GM12878 (cell line): ENCODE measurements around the gene NUAK1. TPM values are rescaled to one million over a fixed set of nuclear protein-coding genes. Genes with fewer than 3 reads are reported as not detected.

ENCODE experiments used
- ATAC-seq: fragments of 200-7000 bp; cut with Tn5 transposase; 3 replicates; pipeline ENCODE4 v1.9.1; 2020; ENCODE audit warnings: mild to moderate bottlenecking, moderate library complexity
- BruUV-seq: library from RNA; stranded (reverse); fragments of 400-500 nt; replicated peaks from 2 replicates; lab custom pipeline; 2021; lab: Mats Ljungman, UMichigan
- CTCF ChIA-PET: fragments of 300-600 bp; sonication (Branson Sonifier 250); formaldehyde crosslinking; extraction: SDS; loops from one replicate; lab custom pipeline; 2021; ENCODE audit warnings: inconsistent platforms; lab: Yijun Ruan, JAX
- POLR2A ChIA-PET: fragments of 350-600 bp; formaldehyde crosslinking; extraction: SDS; loops from one replicate; lab custom pipeline; 2021; ENCODE audit warnings: inconsistent platforms; lab: Charles Lee
- RAD21 ChIA-PET: fragments of 300-600 bp; sonication (Branson Sonifier 250); formaldehyde crosslinking; loops from one replicate; lab custom pipeline; 2023; ENCODE audit warnings: antibody characterized with exemption; ENCODE audit not compliant: unreplicated experiment; lab: Charles Lee
- SMC1A ChIA-PET: fragments of 300-600 bp; sonication (Branson Sonifier 250); formaldehyde crosslinking; loops from one replicate; lab custom pipeline; 2023; ENCODE audit not compliant: unreplicated experiment, uncharacterized antibody; lab: Charles Lee
- DNase-seq: peaks from one replicate; pipeline ENCODE4 v3.0.0-alpha.2; 2011; ENCODE audit warnings: low read depth, low spot score
- FAIRE-seq: peaks from 3 replicates; lab custom pipeline; 2011; peaks lifted over from hg19 to GRCh38; lab: Jason Lieb, UNC
- H2AFZ ChIP-seq: 2 replicates; pipeline ENCODE4 v1.6.0; 2011; ENCODE audit warnings: low read depth, low read length, control low read depth; ENCODE audit not compliant: control insufficient read depth
- H3K27ac ChIP-seq: 2 replicates; pipeline ENCODE4 v1.5.1; 2011; ENCODE audit warnings: control low read depth; ENCODE audit not compliant: control insufficient read depth, insufficient read depth
- H3K27me3 ChIP-seq, 2 experiments: replicated peaks in 1 of 2; 2 replicates each; pipeline versions ENCODE4 v1.6.0 to v1.6.1; 2011; ENCODE audit warnings: low read length in 1 of 2; ENCODE audit not compliant: control insufficient read depth in 2 of 2, insufficient read depth in 2 of 2
- H3K36me3 ChIP-seq, 2 experiments: 2 replicates each; pipeline ENCODE4 v1.5.1; 2011; ENCODE audit warnings: low read length in 1 of 2; ENCODE audit not compliant: control insufficient read depth in 2 of 2, insufficient read depth in 2 of 2
- H3K4me1 ChIP-seq: 2 replicates; pipeline ENCODE4 v1.6.1; 2011; ENCODE audit warnings: mild to moderate bottlenecking, low read length, moderate library complexity, mixed read lengths; ENCODE audit not compliant: control insufficient read depth, insufficient read depth
- H3K4me2 ChIP-seq: 2 replicates; pipeline ENCODE4 v1.6.0; 2011; ENCODE audit warnings: control low read depth; ENCODE audit not compliant: control insufficient read depth, insufficient read depth
- H3K4me3 ChIP-seq: fragments of 200-600 bp; sonication (generic); 2 replicates; pipeline ENCODE4 v1.5.1; 2016
- H3K79me2 ChIP-seq: 2 replicates; pipeline ENCODE4 v1.6.0; 2011; ENCODE audit warnings: low read length; ENCODE audit not compliant: control insufficient read depth, insufficient read depth
- H3K9ac ChIP-seq: 2 replicates; pipeline ENCODE4 v1.8.0; 2011; ENCODE audit warnings: low read length, control low read depth, mixed read lengths; ENCODE audit not compliant: control insufficient read depth, insufficient read depth
- H3K9me3 ChIP-seq: replicated peaks from 3 replicates; pipeline ENCODE4 v1.5.1; 2011; ENCODE audit warnings: mild to moderate bottlenecking, low read length; ENCODE audit not compliant: control insufficient read depth, insufficient read depth
- H4K20me1 ChIP-seq: 2 replicates; pipeline ENCODE4 v1.6.0; 2011; ENCODE audit not compliant: control insufficient read depth, insufficient read depth
- IKZF2 ChIP-seq, 2 experiments: fragments of 450-650 bp; IDR thresholded peaks; 2 replicates each; pipeline ENCODE4 v1.6.1; 2017; ENCODE audit warnings: mild to moderate bottlenecking in 2 of 2, moderate library complexity in 2 of 2
- NFYB ChIP-seq: IDR thresholded peaks from 2 replicates; pipeline ENCODE4 v1.6.1; 2011; ENCODE audit warnings: low read depth, mild to moderate bottlenecking, low read length, improper control_type of control experiment, moderate library complexity; ENCODE audit not compliant: insufficient read depth
- NR2F1 ChIP-seq: fragments of 450-650 bp; conservative IDR thresholded peaks from 2 replicates; pipeline ENCODE4 v1.6.1; 2017; ENCODE audit warnings: mild to moderate bottlenecking
- WGBS: methylation state at CpG from one replicate; pipeline ENCODE4 v1.1.6; 2016; ENCODE audit warnings: low lambda C conversion rate; ENCODE audit not compliant: insufficient replicate concordance, insufficient coverage; ENCODE audit errors: missing lambda C conversion rate; 5-methylcytosine and 5-hydroxymethylcytosine counted together
- in situ Hi-C: fragments of 300-500 bp; cut with MboI; formaldehyde crosslinking; loops from 9 replicates; pipeline ENCODE4 v1.14.3; 2018; ENCODE audit warnings: mixed read lengths
- intact Hi-C: fragments of 100-400 bp; cut with micrococcal nuclease; formaldehyde crosslinking; loops from one replicate; pipeline ENCODE4 v1.14.2; 2022; ENCODE audit not compliant: unreplicated experiment
- polyA plus RNA-seq, 11 experiments: library from polyadenylated mRNA; depleted of rRNA in 4 of 11; unstranded in 6 of 11; stranded (reverse) in 5 of 11; fragments of >200 nt; fragmentation: Nextera tagmentation in 4 of 11; fragmentation: Illumina TruSeq in 1 of 11; extraction: Ambion mirVana in 4 of 11; extraction: Trizol in 1 of 11; gene quantifications; 1 replicate in 1 of 11; 2 replicates in 10 of 11; pipeline versions ENCODE4 v1.2.1 to v1.2.3, GENCODE V29; 2011 to 2016; ENCODE audit warnings: inconsistent platforms in 2 of 11, missing spikeins in 2 of 11, low read depth in 1 of 11
- total RNA-seq, 4 experiments: library from RNA; depleted of rRNA in 3 of 4; stranded (reverse); fragments of >200 nt in 3 of 4; fragmentation: Illumina TruSeq in 1 of 4; extraction: Trizol in 1 of 4; gene quantifications; 2 replicates each; pipeline versions ENCODE4 v1.2.1 to v1.2.3, GENCODE V29; 2013 to 2021
- TF ChIP-seq, protein P1 (sequence below), 3 experiments: IDR thresholded peaks in 2 of 3; conservative IDR thresholded peaks in 1 of 3; 2 replicates each; pipeline ENCODE4 v1.5.1; 2011; ENCODE audit warnings: low read depth in 3 of 3, low read length in 3 of 3, mild to moderate bottlenecking in 3 of 3, control low read depth in 2 of 3, moderate library complexity in 2 of 3, inconsistent platforms in 1 of 3, mixed read lengths in 1 of 3; ENCODE audit not compliant: control insufficient read depth in 2 of 3, insufficient read depth in 1 of 3; ENCODE audit errors: extremely low read depth in 1 of 3

NUAK1 gene
- total and polyA plus RNA-seq, 10 of the 15 experiments (the other 5 are each of a cell fraction or from before 2014, with no cell fraction given): 0.03 to 0.42 (median 0.08) TPM; not detected in 2

DNA sequence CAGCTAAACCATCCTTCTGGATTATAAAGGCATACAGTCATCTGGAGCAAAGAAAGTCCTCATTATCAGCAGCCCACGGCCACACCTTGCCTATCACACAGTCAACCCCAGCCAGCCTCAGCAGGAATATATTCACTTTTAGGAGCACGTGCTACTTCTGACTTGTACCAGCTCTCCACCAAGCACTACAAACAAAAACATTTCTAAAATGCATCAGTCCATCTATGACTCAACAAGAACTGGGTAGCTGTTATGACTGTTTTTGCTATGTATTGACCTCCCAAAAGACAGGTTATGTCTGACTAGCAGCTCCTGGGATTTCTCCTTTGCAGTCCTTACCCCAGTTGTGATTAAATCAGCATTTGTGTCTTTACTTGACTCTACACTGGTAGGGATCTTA is 31.2 kb downstream of the NUAK1 start (continued):
- TF ChIP-seq, protein P1, sequence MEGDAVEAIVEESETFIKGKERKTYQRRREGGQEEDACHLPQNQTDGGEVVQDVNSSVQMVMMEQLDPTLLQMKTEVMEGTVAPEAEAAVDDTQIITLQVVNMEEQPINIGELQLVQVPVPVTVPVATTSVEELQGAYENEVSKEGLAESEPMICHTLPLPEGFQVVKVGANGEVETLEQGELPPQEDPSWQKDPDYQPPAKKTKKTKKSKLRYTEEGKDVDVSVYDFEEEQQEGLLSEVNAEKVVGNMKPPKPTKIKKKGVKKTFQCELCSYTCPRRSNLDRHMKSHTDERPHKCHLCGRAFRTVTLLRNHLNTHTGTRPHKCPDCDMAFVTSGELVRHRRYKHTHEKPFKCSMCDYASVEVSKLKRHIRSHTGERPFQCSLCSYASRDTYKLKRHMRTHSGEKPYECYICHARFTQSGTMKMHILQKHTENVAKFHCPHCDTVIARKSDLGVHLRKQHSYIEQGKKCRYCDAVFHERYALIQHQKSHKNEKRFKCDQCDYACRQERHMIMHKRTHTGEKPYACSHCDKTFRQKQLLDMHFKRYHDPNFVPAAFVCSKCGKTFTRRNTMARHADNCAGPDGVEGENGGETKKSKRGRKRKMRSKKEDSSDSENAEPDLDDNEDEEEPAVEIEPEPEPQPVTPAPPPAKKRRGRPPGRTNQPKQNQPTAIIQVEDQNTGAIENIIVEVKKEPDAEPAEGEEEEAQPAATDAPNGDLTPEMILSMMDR (IDR thresholded peaks at IDR 0.05 in 2 of 3, conservative IDR thresholded peaks at IDR 0.05 in 1 of 3; ENCODE audit: control insufficient read depth in 2 of 3, extremely low read depth in 1 of 3, insufficient read depth in 1 of 3, low read depth in 3 of 3, low read length in 3 of 3): no peak

DNA sequence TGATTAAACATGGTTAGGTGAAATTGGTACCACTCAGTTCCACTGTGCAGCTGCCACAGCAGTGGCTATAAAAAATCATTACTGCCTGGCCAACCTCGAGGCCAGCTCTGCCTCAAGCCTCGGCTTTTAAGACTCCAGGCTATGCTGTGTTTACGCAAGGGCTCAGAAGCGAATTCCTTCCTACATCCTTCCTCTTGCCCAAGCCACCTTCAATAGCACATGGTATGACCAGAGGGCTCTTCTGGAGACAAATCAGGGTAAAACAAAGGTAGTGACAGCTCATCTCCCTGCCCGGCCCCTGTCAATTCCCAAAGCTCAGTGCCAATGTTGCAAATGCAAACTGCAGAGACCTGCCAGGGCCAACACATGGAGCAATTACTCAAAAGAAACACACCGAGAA is 31.9 kb downstream of the NUAK1 start:
- in situ Hi-C loops (no loop called here), intact Hi-C loops (no loop called here)
- H3K4me1 ChIP-seq: no peaks in the 10 kb centered on the region
- POLR2A ChIA-PET: no interaction called here
- 29% methylated on average over 6 of the region's 6 CpGs for WGBS
- RAD21 ChIA-PET: no interaction called here
- no peak overlapping the region for H3K4me2 ChIP-seq
- no peak overlapping the region for H3K27ac ChIP-seq
- no peak overlapping the region for H3K9ac ChIP-seq
- no peaks in the 10 kb centered on the region for H3K36me3 ChIP-seq
- peaks cover 0 to 3% of the 10 kb centered on the region in 2 experiments; a peak in 1 of 4 replicates for H3K27me3 ChIP-seq
- H2AFZ ChIP-seq: no peak overlapping the region
- H4K20me1 ChIP-seq: no peaks in the 10 kb centered on the region
- no TSS peak for BruUV-seq
- ATAC-seq: no peak
- H3K4me3 ChIP-seq: no peak overlapping the region
- TF ChIP-seq IKZF2 (IDR thresholded peaks at IDR 0.05) (no peak), NR2F1 (no peak), NFYB (no peak)
- CTCF ChIA-PET: interaction anchor here (0.6 kb wide), 1 partner anchor 20 kb away, joined by 3 read pairs; no protein-coding TSS in a partner anchor
- FAIRE-seq: no peak
- SMC1A ChIA-PET: no interaction called here
- no peak for DNase-seq
- H3K79me2 ChIP-seq: no peaks in the 10 kb centered on the region
- H3K9me3 ChIP-seq: no peaks in the 10 kb centered on the region
